Gastrocnemius medialis (tissue), 4 donors: Measurements from ENCODE around the gene LTB4R2.

Source experiments
- POLR2A ChIP-seq, 2 donors: fragments of 450-650 bp; IDR thresholded peaks; one replicate each; pipeline ENCODE4 v1.6.1; 2017; ENCODE audit warnings: antibody characterized with exemption in 2 of 2, mild to moderate bottlenecking in 2 of 2, moderate library complexity in 2 of 2
- TF ChIP-seq, protein P1 (sequence below), 5 experiments: fragments of 450-650 bp in 3 of 5; fragments of 200-600 bp in 2 of 5; sonication (generic) in 2 of 5; IDR thresholded peaks in 4 of 5; conservative IDR thresholded peaks in 1 of 5; 1 replicate in 4 of 5; 2 replicates in 1 of 5; pipeline ENCODE4 v1.5.1; 2016 to 2019; ENCODE audit warnings: antibody characterized with exemption in 5 of 5, mild to moderate bottlenecking in 3 of 5, moderate library complexity in 3 of 5

DNA sequence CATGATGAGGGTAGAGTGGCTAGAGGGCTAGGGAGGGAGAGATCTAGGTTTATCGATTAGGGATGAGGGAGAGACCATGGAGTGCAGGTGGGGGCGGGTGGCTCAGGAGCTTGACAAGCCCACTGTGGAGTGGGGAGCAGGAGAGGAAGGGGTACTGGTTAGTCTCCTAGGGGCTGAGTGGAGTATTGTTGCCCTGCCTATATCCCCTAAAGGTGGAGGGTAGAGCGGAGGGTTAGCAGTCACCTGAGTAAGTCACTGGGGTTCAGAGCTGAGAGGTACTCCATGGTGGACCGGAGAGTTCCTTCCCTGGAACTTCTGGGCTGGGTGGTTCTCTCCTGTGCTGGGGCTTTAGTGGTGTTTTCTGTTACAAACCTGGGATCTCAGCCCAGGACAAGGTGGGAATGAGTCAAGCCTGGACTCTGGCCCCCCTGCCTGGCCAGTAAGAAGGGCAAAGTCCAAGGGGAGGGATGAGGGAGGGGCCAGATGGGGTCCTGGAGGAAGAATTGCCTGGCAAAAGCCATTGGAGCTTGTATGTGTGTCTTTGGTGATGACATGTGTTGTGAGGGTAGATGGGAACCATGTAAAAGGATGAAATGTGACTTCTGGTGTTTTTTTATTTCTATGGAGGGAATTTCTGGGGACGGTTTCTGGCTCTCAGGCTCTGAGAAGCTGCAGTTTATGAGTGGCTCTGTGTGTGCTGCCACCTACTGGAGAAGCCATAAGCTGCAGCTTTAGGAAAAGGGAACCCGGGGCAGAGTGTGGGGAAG, 2.2 kb upstream of the LTB4R2 start, which contains the start of gene CIDEB:
- TF ChIP-seq, protein P1, sequence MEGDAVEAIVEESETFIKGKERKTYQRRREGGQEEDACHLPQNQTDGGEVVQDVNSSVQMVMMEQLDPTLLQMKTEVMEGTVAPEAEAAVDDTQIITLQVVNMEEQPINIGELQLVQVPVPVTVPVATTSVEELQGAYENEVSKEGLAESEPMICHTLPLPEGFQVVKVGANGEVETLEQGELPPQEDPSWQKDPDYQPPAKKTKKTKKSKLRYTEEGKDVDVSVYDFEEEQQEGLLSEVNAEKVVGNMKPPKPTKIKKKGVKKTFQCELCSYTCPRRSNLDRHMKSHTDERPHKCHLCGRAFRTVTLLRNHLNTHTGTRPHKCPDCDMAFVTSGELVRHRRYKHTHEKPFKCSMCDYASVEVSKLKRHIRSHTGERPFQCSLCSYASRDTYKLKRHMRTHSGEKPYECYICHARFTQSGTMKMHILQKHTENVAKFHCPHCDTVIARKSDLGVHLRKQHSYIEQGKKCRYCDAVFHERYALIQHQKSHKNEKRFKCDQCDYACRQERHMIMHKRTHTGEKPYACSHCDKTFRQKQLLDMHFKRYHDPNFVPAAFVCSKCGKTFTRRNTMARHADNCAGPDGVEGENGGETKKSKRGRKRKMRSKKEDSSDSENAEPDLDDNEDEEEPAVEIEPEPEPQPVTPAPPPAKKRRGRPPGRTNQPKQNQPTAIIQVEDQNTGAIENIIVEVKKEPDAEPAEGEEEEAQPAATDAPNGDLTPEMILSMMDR (IDR thresholded peaks at IDR 0.05 in 4 of 5, conservative IDR thresholded peaks at IDR 0.05 in 1 of 5), result peak; percentile 50 to 92 (median 72)
- TF ChIP-seq POLR2A (IDR thresholded peaks at IDR 0.05), result no peak
